ENCODE data around the gene LRRC32. TPM values are rescaled to one million over a fixed set of nuclear protein-coding genes. Genes with fewer than 3 reads are reported as not detected.
A peak's percentile ranks its signal among the peaks of the same experiment; 100 is the strongest.

LRRC32 gene
- total and polyA plus RNA-seq, 9 of the 15 experiments (the other 6 are each of a cell fraction or from before 2014, with no cell fraction given), result 0.10 to 0.50 (median 0.19) TPM; not detected in 5

DNA sequence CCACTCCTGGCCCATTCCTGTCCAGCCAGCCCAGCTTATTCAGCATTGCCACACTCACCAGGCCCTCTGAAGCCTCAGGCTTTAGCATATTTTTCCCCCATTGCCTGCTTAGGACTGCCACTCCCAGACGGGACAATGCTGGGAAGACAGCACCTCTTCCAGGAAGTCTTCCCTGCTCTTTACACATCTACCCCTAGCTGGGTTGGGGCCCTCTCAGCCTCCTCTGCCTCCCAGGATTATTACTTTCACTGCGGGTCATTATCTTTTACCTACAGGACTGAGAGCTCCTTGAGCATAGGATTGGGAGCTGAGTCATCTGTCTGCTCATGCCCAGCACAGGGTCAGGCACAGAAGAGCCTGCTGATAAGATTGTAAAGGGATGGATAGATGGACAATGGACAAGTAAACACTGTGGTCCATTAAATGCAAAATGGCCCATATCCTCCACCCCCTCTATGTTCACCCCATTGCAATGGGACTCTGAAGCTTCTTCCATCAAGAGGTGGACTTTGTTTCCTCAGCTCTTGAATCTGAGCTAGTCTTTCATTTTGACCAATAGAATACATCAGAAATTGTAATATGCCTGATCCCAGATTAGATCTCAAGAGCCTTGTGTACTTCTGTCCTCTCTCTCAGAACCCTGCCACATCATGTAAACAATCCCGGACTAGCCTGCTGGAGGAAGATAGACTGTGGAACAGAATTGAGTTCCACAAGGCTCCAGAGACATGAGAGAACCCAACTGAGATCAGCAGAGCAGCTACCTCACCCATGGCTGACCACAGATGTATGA, 32.0 kb upstream of the LRRC32 start (continued):
- TF ChIP-seq ZBTB40 (IDR thresholded peaks at IDR 0.05) (no peak), ZBTB40 (CRISPR knock-in tag; IDR thresholded peaks at IDR 0.05) (no peak), E2F3 (CRISPR knock-in tag; IDR thresholded peaks at IDR 0.05) (no peak), BRD9 (IDR thresholded peaks at IDR 0.05; ENCODE audit: low read depth, partially characterized antibody) (peak; percentile 58), JUN (IDR thresholded peaks at IDR 0.05; ENCODE audit: borderline replicate concordance, low read depth, low read length) (peak; percentile 89), JUN (CRISPR knock-in tag; IDR thresholded peaks at IDR 0.05; ENCODE audit: borderline replicate concordance) (no peak; the same call in 1 of the 2 replicates), HEY1 (CRISPR knock-in tag; IDR thresholded peaks at IDR 0.05; ENCODE audit: borderline replicate concordance) (no peak), MEF2D (tag; conservative IDR thresholded peaks at IDR 0.05; ENCODE audit: low read depth) (no peak), PCBP2 (IDR thresholded peaks at IDR 0.05; ENCODE audit: low read depth, low read length, poor library complexity, severe bottlenecking) (no peak), FOXP1 (CRISPR knock-in tag; IDR thresholded peaks at IDR 0.05) (peak; percentile 94), EWSR1 (IDR thresholded peaks at IDR 0.05; ENCODE audit: borderline replicate concordance, low read depth, partially characterized antibody) (no peak), PYGO2 (tag; IDR thresholded peaks at IDR 0.05) (no peak)
- TF ChIP-seq, protein P1, sequence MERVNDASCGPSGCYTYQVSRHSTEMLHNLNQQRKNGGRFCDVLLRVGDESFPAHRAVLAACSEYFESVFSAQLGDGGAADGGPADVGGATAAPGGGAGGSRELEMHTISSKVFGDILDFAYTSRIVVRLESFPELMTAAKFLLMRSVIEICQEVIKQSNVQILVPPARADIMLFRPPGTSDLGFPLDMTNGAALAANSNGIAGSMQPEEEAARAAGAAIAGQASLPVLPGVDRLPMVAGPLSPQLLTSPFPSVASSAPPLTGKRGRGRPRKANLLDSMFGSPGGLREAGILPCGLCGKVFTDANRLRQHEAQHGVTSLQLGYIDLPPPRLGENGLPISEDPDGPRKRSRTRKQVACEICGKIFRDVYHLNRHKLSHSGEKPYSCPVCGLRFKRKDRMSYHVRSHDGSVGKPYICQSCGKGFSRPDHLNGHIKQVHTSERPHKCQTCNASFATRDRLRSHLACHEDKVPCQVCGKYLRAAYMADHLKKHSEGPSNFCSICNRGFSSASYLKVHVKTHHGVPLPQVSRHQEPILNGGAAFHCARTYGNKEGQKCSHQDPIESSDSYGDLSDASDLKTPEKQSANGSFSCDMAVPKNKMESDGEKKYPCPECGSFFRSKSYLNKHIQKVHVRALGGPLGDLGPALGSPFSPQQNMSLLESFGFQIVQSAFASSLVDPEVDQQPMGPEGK (CRISPR knock-in tag; IDR thresholded peaks at IDR 0.05; ENCODE audit: borderline replicate concordance), result no peak
